GM18519 (cell line): Measurements from ENCODE around the gene KCNA1.

ENCODE experiments used
- ATAC-seq: cut with Tn5 transposase; IDR thresholded peaks from one replicate; pipeline ENCODE4 v1.9.1; 2021; ENCODE audit warnings: mild to moderate bottlenecking, moderate library complexity; ENCODE audit not compliant: unreplicated experiment, low FRiP score

KCNA1 gene

GRCh38 chr12:4958697-4959375 lies 49.1 kb downstream of the KCNA1 start:
- no peak for ATAC-seq

- no peak for ATAC-seq
These were observed 49.7 kb downstream of the KCNA1 start for GRCh38 chr12:4959381-4959780.

GRCh38 chr12:4960030-4960429 lies 50.3 kb downstream of the KCNA1 start:
- ATAC-seq: no peak

GRCh38 chr12:4960547-4960946 lies 50.8 kb downstream of the KCNA1 start:
- ATAC-seq: no peak

- no peak for ATAC-seq
These were observed 51.6 kb downstream of the KCNA1 start for GRCh38 chr12:4961311-4961710.

GRCh38 chr12:4962539-4963486 lies 53.1 kb downstream of the KCNA1 start:
- ATAC-seq: no peak
